ENCODE results near the gene C10orf67. TPM values are rescaled to one million over a fixed set of nuclear protein-coding genes. Genes with fewer than 3 reads are reported as not detected.

The C10orf67 gene
- total and polyA plus RNA-seq, 2 of the 8 experiments (the other 6 are each of a cell fraction or from before 2014, with no cell fraction given), result 0.05 to 0.11 TPM

DNA sequence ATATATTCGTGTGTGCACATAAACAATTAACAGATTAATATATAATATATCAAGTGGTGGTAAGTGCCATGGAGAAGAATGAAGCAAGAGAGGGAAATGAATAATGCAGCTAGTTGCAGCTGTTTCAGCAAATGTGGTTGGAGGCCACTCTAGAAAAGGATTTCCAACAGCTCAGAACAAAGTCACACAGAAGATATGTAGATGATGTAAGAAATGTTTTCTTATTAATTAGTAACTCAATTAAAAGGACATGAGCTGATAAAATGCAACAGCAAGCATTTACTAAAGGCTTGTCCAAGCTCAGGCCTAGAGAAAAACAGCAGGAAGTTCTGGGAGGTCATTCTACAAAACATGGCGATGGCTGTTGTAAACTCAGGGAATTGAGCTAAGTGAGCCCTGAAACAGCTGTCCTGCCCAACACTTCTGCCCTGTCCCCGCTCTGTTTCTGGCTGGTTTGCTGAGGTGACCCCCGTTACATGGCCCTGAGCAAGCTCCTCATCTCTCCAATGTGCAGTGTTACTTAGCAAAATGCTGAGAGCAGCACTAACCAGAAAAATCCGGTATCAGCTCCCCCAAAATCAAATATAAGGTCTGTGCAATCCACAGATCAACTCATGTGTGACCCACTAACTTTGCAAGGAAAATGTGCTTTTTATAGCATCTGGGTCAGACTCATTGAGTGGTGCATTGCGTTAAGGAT is 23.4 kb upstream of the C10orf67 start:
- no peaks in the 10 kb centered on the region for H3K79me1 ChIP-seq (ENCODE audit: low read depth, low read length)
- peak overlapping the region; percentile 39; the same call in 1 of the 2 replicates for H4K8ac ChIP-seq (ENCODE audit: extremely low read depth, insufficient read depth, low read length)
- no peak overlapping the region for H2BK15ac ChIP-seq (ENCODE audit: low read length)
- H3K9ac ChIP-seq (replicated peaks in 1 of 4; ENCODE audit: extremely low read depth in 1 of 4, low read depth in 3 of 4, low read length in 3 of 4), result no peak overlapping the region
- H3K4me3 ChIP-seq (ENCODE audit: extremely low read depth in 1 of 4, insufficient read depth in 2 of 4, low read depth in 3 of 4, low read length in 4 of 4), result no peak overlapping the region
- POLR2A ChIA-PET (ENCODE audit: partially characterized antibody), result interaction anchor here (1.1 kb wide), 1 partner anchor 9 kb away, joined by 3 read pairs; no protein-coding TSS in a partner anchor
- H3K18ac ChIP-seq (ENCODE audit: extremely low read depth, low read length), result no peak overlapping the region
- no peaks in the 10 kb centered on the region for H4K20me1 ChIP-seq (replicated peaks in 1 of 2; ENCODE audit: control insufficient read depth in 1 of 2, insufficient read depth in 2 of 2, low read length in 2 of 2)
- no peak overlapping the region for H2AK5ac ChIP-seq (ENCODE audit: low read depth, low read length)
- 83% methylated on average over 6 of the region's 6 CpGs; no CpG with 5 or more reads in 1 of the 2 experiments for WGBS, 2 experiments (ENCODE audit: extremely low coverage in 1 of 2, insufficient coverage in 1 of 2, insufficient read length in 1 of 2, insufficient replicate concordance in 2 of 2, low coverage in 1 of 2, low lambda C conversion rate in 2 of 2, missing lambda C conversion rate in 1 of 2)
- H2BK120ac ChIP-seq (replicated peaks; ENCODE audit: low read depth, low read length), result no peak overlapping the region
- CTCF ChIA-PET (ENCODE audit: partially characterized antibody), result interaction anchor here (0.5 to 2.0 kb wide), 7 partner anchors 8 to 615 kb away, joined by 3 to 7 read pairs (median 3); no protein-coding TSS in a partner anchor
- no peak overlapping the region for H2BK12ac ChIP-seq (ENCODE audit: low read depth, low read length)
- H2BK5ac ChIP-seq (ENCODE audit: low read depth, low read length), result no peak overlapping the region
- H3K9me3 ChIP-seq (ENCODE audit: insufficient read depth in 2 of 2, low read depth in 1 of 2, low read length in 1 of 2), result no peaks in the 10 kb centered on the region
- no peak overlapping the region for H3K27ac ChIP-seq (ENCODE audit: low read depth, low read length)
- FAIRE-seq, result no peak
- H4K5ac ChIP-seq (ENCODE audit: insufficient read length, low read depth, low read length), result no peak overlapping the region
- H2AFZ ChIP-seq (ENCODE audit: low read length), result peak overlapping the region; percentile 39; the same call in 1 of the 2 replicates
- no peak overlapping the region for H3K14ac ChIP-seq (ENCODE audit: insufficient read length)
- H3K4ac ChIP-seq (replicated peaks; ENCODE audit: insufficient read length, low read depth, low read length), result no peak overlapping the region
- H3K23ac ChIP-seq (ENCODE audit: insufficient read length), result no peak overlapping the region
- H2BK20ac ChIP-seq (ENCODE audit: low read length), result no peak overlapping the region
- H3K27me3 ChIP-seq (replicated peaks in 1 of 4; ENCODE audit: control insufficient read depth in 3 of 4, extremely low read depth in 1 of 4, insufficient read depth in 3 of 4, low read length in 3 of 4), result no peaks in the 10 kb centered on the region
- H4K91ac ChIP-seq (replicated peaks; ENCODE audit: insufficient read length, low read length), result no peak overlapping the region
- DNase-seq (ENCODE audit: low read depth in 1 of 2, low spot score in 2 of 2), result no peak
- H3K4me2 ChIP-seq (ENCODE audit: insufficient read depth in 1 of 2, low read depth in 2 of 2, low read length in 2 of 2), result no peak overlapping the region
- no peaks in the 10 kb centered on the region for H3K23me2 ChIP-seq (ENCODE audit: low read depth, low read length)
- no peaks in the 10 kb centered on the region for H3K79me2 ChIP-seq (ENCODE audit: control insufficient read depth in 1 of 2, insufficient read depth in 2 of 2, low read length in 2 of 2)
- H3K4me1 ChIP-seq (replicated peaks in 1 of 4; ENCODE audit: control insufficient read depth in 3 of 4, insufficient read depth in 4 of 4, low read length in 3 of 4), result no peaks in the 10 kb centered on the region
- no peaks in the 10 kb centered on the region for H3K36me3 ChIP-seq (ENCODE audit: control insufficient read depth in 2 of 4, insufficient read depth in 4 of 4, low read length in 3 of 4)
- H3K56ac ChIP-seq (replicated peaks; ENCODE audit: insufficient read length, low read depth, low read length), result no peak overlapping the region
- no peak for TF ChIP-seq SUZ12 (IDR thresholded peaks at IDR 0.05; ENCODE audit: low read length)
- no peak for TF ChIP-seq BRCA1 (IDR thresholded peaks at IDR 0.05; ENCODE audit: low read depth, low read length)
- TF ChIP-seq SP1 (IDR thresholded peaks at IDR 0.05; ENCODE audit: low read depth, low read length), result no peak
- TF ChIP-seq HDAC6 (IDR thresholded peaks at IDR 0.05; ENCODE audit: low read depth, low read length), result no peak
- TF ChIP-seq, protein P1, sequence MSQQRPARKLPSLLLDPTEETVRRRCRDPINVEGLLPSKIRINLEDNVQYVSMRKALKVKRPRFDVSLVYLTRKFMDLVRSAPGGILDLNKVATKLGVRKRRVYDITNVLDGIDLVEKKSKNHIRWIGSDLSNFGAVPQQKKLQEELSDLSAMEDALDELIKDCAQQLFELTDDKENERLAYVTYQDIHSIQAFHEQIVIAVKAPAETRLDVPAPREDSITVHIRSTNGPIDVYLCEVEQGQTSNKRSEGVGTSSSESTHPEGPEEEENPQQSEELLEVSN (IDR thresholded peaks at IDR 0.05), result no peak
- no peak for TF ChIP-seq EZH2 (IDR thresholded peaks at IDR 0.05; ENCODE audit: low read depth, low read length, severe bottlenecking)
- TF ChIP-seq ASH2L (IDR thresholded peaks at IDR 0.05; ENCODE audit: low read length), result no peak
- TF ChIP-seq SP4 (IDR thresholded peaks at IDR 0.05; ENCODE audit: low read length), result no peak
- TF ChIP-seq TCF12 (IDR thresholded peaks at IDR 0.05; ENCODE audit: low read depth, low read length), result no peak
- TF ChIP-seq JUND (IDR thresholded peaks at IDR 0.05; ENCODE audit: low read length), result no peak
- no peak for TF ChIP-seq SRF (IDR thresholded peaks at IDR 0.05; ENCODE audit: low read depth, low read length)
- TF ChIP-seq SIRT6 (IDR thresholded peaks at IDR 0.05; ENCODE audit: low read length), result no peak
- TF ChIP-seq CREB1 (IDR thresholded peaks at IDR 0.05), result no peak
- no peak for TF ChIP-seq MAFK (IDR thresholded peaks at IDR 0.05; ENCODE audit: low read depth, low read length)

Measured in H1 (cell line).